ENCODE results near the gene PPP6R2. TPM values are rescaled to one million over a fixed set of nuclear protein-coding genes. Genes with fewer than 3 reads are reported as not detected.

Gene PPP6R2
- total and polyA plus RNA-seq, 8 donors = 24.4 to 243 (median 62.3) TPM

- DNase-seq = no peak
- H3K27me3 ChIP-seq = no peaks in the 10 kb centered on the region
- WGBS, 5 donors = 94 to 100% (median 98%) methylated on average over 4 to 11 of the region's 12 CpGs
- no peak for TF ChIP-seq POLR2A (IDR thresholded peaks at IDR 0.05)
- no peak for TF ChIP-seq CTCF (IDR thresholded peaks at IDR 0.05)
- TF ChIP-seq EP300 (IDR thresholded peaks at IDR 0.05) = no peak
- TF ChIP-seq POLR2AphosphoS5 (IDR thresholded peaks at IDR 0.05) = no peak
- peaks cover 0 to 18% (median 4%) of the 10 kb centered on the region in 4 donors for H3K36me3 ChIP-seq
- H3K27ac ChIP-seq = no peak overlapping the region
- no peaks in the 10 kb centered on the region for H3K9me3 ChIP-seq
- H3K4me1 ChIP-seq = peaks cover 7 to 37% (median 22%) of the 10 kb centered on the region in 4 donors
- intact Hi-C loops (cut with DNase I; ENCODE audit: low total_unique reads) = no loop called here
- H3K4me3 ChIP-seq = no peak overlapping the region
Observed at GRCh38 chr22:50312371-50312770, 30.8 kb upstream of the PPP6R2 start.

- Histone ChIP-seq H3K27me3 (no peaks in the 10 kb centered on the region), H3K27ac (no peak overlapping the region), H3K4me1 (peaks cover 5 to 33% (median 19%) of the 10 kb centered on the region in 4 donors), H3K9me3 (no peaks in the 10 kb centered on the region), H3K4me3 (no peak overlapping the region), H3K36me3 (peaks cover 0 to 18% (median 4%) of the 10 kb centered on the region in 4 donors)
- peak in 1 of 2 donors; percentile 8 for DNase-seq
- WGBS, 5 donors = 86 to 100% (median 92%) methylated on average over 1 to 7 of the region's 7 CpGs
- no peak for TF ChIP-seq CTCF (IDR thresholded peaks at IDR 0.05)
- intact Hi-C loops (cut with DNase I; ENCODE audit: low total_unique reads) = no loop called here
Observed at GRCh38 chr22:50313021-50313420, 30.1 kb upstream of the PPP6R2 start.

GRCh38 chr22:50313600-50313999 is 29.5 kb upstream of the PPP6R2 start:
- Histone ChIP-seq H3K36me3 (peaks cover 0 to 18% (median 4%) of the 10 kb centered on the region in 4 donors), H3K27ac (peak overlapping the region in 2 of 5 donors; percentile 37 to 50), H3K4me1 (peaks cover 0 to 27% (median 13%) of the 10 kb centered on the region in 4 donors), H3K9me3 (no peaks in the 10 kb centered on the region), H3K27me3 (no peaks in the 10 kb centered on the region), H3K4me3 (peak overlapping the region in 1 of 4 donors; percentile 6)
- WGBS, 5 donors = 85 to 93% (median 89%) methylated on average over 11 to 17 of the region's 17 CpGs
- DNase-seq = peak in 1 of 2 donors; percentile 16
- TF ChIP-seq POLR2A (IDR thresholded peaks at IDR 0.05) (no peak), POLR2AphosphoS5 (IDR thresholded peaks at IDR 0.05) (no peak), CTCF (IDR thresholded peaks at IDR 0.05) (no peak)
- intact Hi-C loops (cut with DNase I; ENCODE audit: low total_unique reads) = no loop called here

- DNase-seq = peak in 1 of 2 donors; percentile 5
- WGBS, 5 donors = 66 to 84% (median 72%) methylated on average over 10 to 14 of the region's 14 CpGs
- peak overlapping the region in 2 of 4 donors; percentile 6 to 20 for H3K4me3 ChIP-seq
Observed at GRCh38 chr22:50314081-50314454, 29.1 kb upstream of the PPP6R2 start.

More at GRCh38 chr22:50314081-50314454, 29.1 kb upstream of the PPP6R2 start:
- Histone ChIP-seq H3K36me3 (peaks cover 0 to 18% (median 4%) of the 10 kb centered on the region in 4 donors), H3K27ac (peak overlapping the region in 4 of 5 donors; percentile 37 to 64 (median 47)), H3K9me3 (no peaks in the 10 kb centered on the region), H3K4me1 (peaks cover 0 to 22% (median 8%) of the 10 kb centered on the region in 4 donors), H3K27me3 (no peaks in the 10 kb centered on the region)
- intact Hi-C loops (cut with DNase I; ENCODE audit: low total_unique reads) = no loop called here
- TF ChIP-seq POLR2A (IDR thresholded peaks at IDR 0.05) = no peak
- TF ChIP-seq EP300 (IDR thresholded peaks at IDR 0.05) = no peak
- TF ChIP-seq CTCF (IDR thresholded peaks at IDR 0.05) = no peak
- no peak for TF ChIP-seq POLR2AphosphoS5 (IDR thresholded peaks at IDR 0.05)
